B cell (primary cell): ENCODE measurements around the gene DNAH3.

Experiments used
- CTCF ChIP-seq: fragments of 200-600 bp; IDR thresholded peaks from one replicate; pipeline ENCODE4 v1.8.0; 2022; ENCODE audit warnings: antibody characterized with exemption, mild to moderate bottlenecking
- EZH2 ChIP-seq: IDR thresholded peaks from 2 replicates; pipeline ENCODE4 v1.6.1; 2012; ENCODE audit warnings: borderline replicate concordance, low read depth, mild to moderate bottlenecking, moderate library complexity, low read length; ENCODE audit not compliant: insufficient read depth, poor library complexity, severe bottlenecking

- TF ChIP-seq CTCF (no peak), EZH2 (no peak)
These were observed 25.5 kb downstream of the DNAH3 start for GRCh38 chr16:21125191-21125590.
